ENCODE measurements around the gene ADCY10. TPM values are rescaled to one million over a fixed set of nuclear protein-coding genes. Genes with fewer than 3 reads are reported as not detected.

The ADCY10 gene
- total RNA-seq, 4 donors from 2014 or later = not detected

DNA sequence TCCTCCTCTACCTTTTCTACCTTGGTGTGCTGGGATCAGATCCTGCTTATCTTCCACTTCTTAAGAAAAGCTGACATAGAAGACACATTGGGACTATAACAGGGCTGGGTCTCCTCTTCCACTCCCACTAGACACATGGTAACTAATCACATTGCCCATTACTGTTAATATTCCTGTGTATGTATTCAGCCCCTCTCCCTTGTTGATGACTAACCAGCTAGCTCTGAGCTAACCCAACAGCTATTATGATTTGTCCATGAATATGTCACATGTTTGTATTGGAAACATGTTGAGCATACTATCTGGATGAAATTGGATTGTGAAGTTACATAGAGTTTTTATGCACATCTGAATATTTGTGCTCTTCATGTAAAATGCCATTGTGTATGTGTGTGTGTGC, 139.2 kb downstream of the ADCY10 start:
- TF ChIP-seq POLR2A (IDR thresholded peaks at IDR 0.05) = no peak
- no peak overlapping the region for H3K27ac ChIP-seq
- H3K27me3 ChIP-seq = no peaks in the 10 kb centered on the region
- peaks cover 20% of the 10 kb centered on the region for H3K4me1 ChIP-seq
- no peak for DNase-seq (ENCODE audit: low spot score in 2 of 2)
- no peak overlapping the region for H3K4me3 ChIP-seq
- H3K9me3 ChIP-seq = no peaks in the 10 kb centered on the region
- H3K36me3 ChIP-seq = peaks cover 36% of the 10 kb centered on the region

DNA sequence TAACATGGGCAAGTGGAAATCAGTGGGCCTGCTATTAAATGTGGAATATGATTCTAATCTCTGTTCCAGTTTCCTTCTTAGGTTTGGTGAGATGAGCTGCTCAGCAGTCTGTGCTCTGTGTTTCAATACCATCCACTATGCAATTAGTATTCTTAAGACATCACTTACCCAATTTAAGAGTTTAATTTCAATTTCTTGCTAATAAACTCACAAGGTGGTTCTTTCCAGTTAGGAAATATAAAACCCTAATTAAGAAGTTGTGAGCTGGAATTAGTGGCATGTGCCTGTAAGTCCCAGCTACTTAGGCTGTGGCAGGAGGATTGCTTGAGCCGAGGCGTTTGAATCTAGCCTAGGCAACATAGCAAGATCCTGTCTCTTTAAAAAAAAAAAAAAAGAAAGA, 140.4 kb downstream of the ADCY10 start:
- no peak overlapping the region for H3K27ac ChIP-seq
- 66% methylated on average over 2 of the region's 2 CpGs for WGBS
- H3K27me3 ChIP-seq = no peaks in the 10 kb centered on the region
- DNase-seq (ENCODE audit: low spot score in 2 of 2) = no peak
- H3K9me3 ChIP-seq = no peaks in the 10 kb centered on the region
- H3K4me3 ChIP-seq = no peak overlapping the region
- TF ChIP-seq EP300 (IDR thresholded peaks at IDR 0.05) (no peak), POLR2AphosphoS5 (IDR thresholded peaks at IDR 0.05) (no peak), POLR2A (IDR thresholded peaks at IDR 0.05) (no peak)
- TF ChIP-seq, protein P1, sequence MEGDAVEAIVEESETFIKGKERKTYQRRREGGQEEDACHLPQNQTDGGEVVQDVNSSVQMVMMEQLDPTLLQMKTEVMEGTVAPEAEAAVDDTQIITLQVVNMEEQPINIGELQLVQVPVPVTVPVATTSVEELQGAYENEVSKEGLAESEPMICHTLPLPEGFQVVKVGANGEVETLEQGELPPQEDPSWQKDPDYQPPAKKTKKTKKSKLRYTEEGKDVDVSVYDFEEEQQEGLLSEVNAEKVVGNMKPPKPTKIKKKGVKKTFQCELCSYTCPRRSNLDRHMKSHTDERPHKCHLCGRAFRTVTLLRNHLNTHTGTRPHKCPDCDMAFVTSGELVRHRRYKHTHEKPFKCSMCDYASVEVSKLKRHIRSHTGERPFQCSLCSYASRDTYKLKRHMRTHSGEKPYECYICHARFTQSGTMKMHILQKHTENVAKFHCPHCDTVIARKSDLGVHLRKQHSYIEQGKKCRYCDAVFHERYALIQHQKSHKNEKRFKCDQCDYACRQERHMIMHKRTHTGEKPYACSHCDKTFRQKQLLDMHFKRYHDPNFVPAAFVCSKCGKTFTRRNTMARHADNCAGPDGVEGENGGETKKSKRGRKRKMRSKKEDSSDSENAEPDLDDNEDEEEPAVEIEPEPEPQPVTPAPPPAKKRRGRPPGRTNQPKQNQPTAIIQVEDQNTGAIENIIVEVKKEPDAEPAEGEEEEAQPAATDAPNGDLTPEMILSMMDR (IDR thresholded peaks at IDR 0.05) = no peak
- H3K36me3 ChIP-seq = peaks cover 43% of the 10 kb centered on the region
- peaks cover 20% of the 10 kb centered on the region for H3K4me1 ChIP-seq

DNA sequence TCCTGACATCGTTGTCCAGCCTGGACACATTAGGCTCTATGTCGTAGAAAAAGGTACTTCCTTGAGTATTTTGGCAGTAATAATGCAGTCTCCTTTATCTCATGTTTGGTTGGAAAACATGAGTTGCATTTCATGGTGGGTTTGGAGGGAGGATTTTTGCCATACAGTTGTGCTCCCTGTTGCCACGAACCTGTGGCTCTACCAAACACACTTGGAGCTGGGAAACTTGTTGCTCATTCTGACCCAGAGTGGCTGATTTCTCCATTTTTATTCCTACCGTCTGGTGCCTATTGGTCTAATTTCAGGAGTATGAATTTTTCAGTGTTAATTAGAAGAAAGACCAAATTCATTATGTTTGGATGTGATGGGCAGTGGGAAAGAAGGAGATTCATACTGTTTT, 141.5 kb downstream of the ADCY10 start:
- 84% methylated on average over 4 of the region's 4 CpGs for WGBS

DNA sequence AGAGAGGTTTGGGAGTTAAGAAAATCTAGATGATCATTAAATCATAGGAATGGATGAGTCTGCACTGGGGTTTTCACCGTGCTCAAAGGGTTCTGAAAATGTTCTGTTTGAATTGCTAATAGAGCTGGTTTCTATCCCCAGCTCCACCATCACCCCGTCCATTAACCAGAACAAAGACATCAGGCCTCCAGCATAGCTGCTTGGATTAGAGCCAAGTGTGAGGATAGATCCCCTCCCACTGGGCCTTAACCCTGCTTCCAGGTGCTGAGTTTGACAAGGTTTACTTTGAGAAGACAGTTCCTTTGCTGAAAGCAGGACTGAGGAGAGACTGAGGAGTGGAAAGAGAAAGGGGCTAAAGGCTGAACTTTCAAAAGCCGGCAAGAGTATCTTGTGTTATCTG, 143.8 kb downstream of the ADCY10 start:
- Histone ChIP-seq H3K27ac (no peak overlapping the region), H3K27me3 (no peaks in the 10 kb centered on the region), H3K4me1 (peaks cover 8% of the 10 kb centered on the region), H3K4me3 (no peak overlapping the region), H3K9me3 (no peaks in the 10 kb centered on the region), H3K36me3 (peaks cover 27% of the 10 kb centered on the region)
- 90% methylated on average over 3 of the region's 3 CpGs for WGBS
- TF ChIP-seq EP300 (IDR thresholded peaks at IDR 0.05) = no peak
- TF ChIP-seq POLR2AphosphoS5 (IDR thresholded peaks at IDR 0.05) = no peak
- no peak for TF ChIP-seq POLR2A (IDR thresholded peaks at IDR 0.05)
- TF ChIP-seq, protein P1 (IDR thresholded peaks at IDR 0.05) = no peak
- DNase-seq (ENCODE audit: low spot score in 2 of 2) = no peak

More for the DNA sequence above, 141.5 kb downstream of the ADCY10 start:
- Histone ChIP-seq H3K4me1 (peaks cover 20% of the 10 kb centered on the region), H3K9me3 (no peaks in the 10 kb centered on the region), H3K4me3 (no peak overlapping the region), H3K27ac (peak overlapping the region; percentile 29), H3K27me3 (no peaks in the 10 kb centered on the region), H3K36me3 (peaks cover 38% of the 10 kb centered on the region)
- no peak for DNase-seq (ENCODE audit: low spot score in 2 of 2)
- TF ChIP-seq POLR2A (IDR thresholded peaks at IDR 0.05) (no peak), POLR2AphosphoS5 (IDR thresholded peaks at IDR 0.05) (no peak), EP300 (IDR thresholded peaks at IDR 0.05) (no peak)
- TF ChIP-seq, protein P1 (IDR thresholded peaks at IDR 0.05) = no peak

DNA sequence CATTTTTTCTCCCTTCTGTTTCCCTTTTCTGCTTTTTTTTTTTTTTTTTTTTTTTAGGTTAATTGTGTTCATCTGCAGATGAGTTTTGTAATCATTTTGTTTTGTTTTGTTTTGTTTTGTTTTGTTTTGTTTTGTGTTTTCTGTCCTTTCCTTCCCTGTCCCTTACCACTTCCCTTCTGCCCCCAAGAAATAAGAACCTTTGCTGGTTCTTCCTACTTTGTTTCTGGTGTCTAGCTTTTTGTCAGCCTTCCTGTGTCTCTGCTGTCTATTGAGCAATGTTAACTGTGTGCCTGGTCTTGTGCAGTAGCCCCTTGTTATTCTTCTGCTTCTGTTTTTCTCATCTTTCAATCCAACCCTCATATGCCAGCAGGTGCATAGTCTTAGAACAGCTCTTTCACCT, 146.2 kb downstream of the ADCY10 start:
- H3K9me3 ChIP-seq = no peaks in the 10 kb centered on the region
- no peak for DNase-seq (ENCODE audit: low spot score in 2 of 2)
- no peak overlapping the region for H3K4me3 ChIP-seq
- no peaks in the 10 kb centered on the region for H3K27me3 ChIP-seq
- TF ChIP-seq, protein P1 (IDR thresholded peaks at IDR 0.05) = no peak
- TF ChIP-seq EP300 (IDR thresholded peaks at IDR 0.05) = no peak
- no peak for TF ChIP-seq POLR2AphosphoS5 (IDR thresholded peaks at IDR 0.05)
- TF ChIP-seq POLR2A (IDR thresholded peaks at IDR 0.05) = no peak
- peaks cover 14% of the 10 kb centered on the region for H3K4me1 ChIP-seq
- peaks cover 20% of the 10 kb centered on the region for H3K36me3 ChIP-seq
- no peak overlapping the region for H3K27ac ChIP-seq

DNA sequence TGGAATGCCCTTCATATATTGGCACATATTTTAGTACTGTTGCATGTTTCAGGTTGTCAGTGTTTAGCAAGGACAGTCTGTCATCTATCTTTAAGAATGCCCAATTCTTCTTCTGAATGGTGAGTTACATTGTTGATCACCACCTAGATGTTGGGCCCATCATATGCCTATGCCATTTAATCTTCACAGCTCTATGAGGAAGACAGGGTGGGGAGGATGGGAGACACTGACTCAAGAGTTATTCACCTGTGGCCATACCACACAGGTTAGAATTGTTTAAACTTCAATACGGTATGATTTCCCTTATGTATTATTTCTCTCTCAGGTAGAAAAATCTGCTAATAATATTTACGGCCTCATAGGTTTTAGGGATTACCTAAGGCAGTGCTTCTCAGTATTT, 147.4 kb downstream of the ADCY10 start:
- DNase-seq (ENCODE audit: low spot score in 2 of 2) = no peak
- Histone ChIP-seq H3K36me3 (peaks cover 10% of the 10 kb centered on the region), H3K9me3 (no peaks in the 10 kb centered on the region), H3K4me1 (peaks cover 12% of the 10 kb centered on the region), H3K27me3 (no peaks in the 10 kb centered on the region), H3K4me3 (no peak overlapping the region), H3K27ac (no peak overlapping the region)
- TF ChIP-seq, protein P1 (IDR thresholded peaks at IDR 0.05) = no peak
- 93% methylated on average over 2 of the region's 2 CpGs for WGBS
